H1 (cell line): ENCODE data around the gene TCF19. TPM values are rescaled to one million over a fixed set of nuclear protein-coding genes. Genes with fewer than 3 reads are reported as not detected.

Experiments used
- CTCF ChIA-PET: fragments of 300-600 bp; sonication (Branson Sonifier 250); formaldehyde crosslinking; loops from one replicate; lab custom pipeline; 2021; ENCODE audit not compliant: partially characterized antibody; lab: Charles Lee
- POLR2A ChIA-PET: fragments of 300-600 bp; sonication (Branson Sonifier 250); formaldehyde crosslinking; loops from one replicate; lab custom pipeline; 2021; ENCODE audit warnings: inconsistent platforms; ENCODE audit not compliant: partially characterized antibody; lab: Charles Lee
- DNase-seq, 2 experiments: peaks; one replicate each; pipeline versions ENCODE4 v3.0.0 to v3.0.0-alpha.2; 2010 to 2022; ENCODE audit warnings: low spot score in 2 of 2, low read depth in 1 of 2, mixed read lengths in 1 of 2
- FAIRE-seq: peaks from 2 replicates; lab custom pipeline; 2011; peaks lifted over from hg19 to GRCh38; lab: Jason Lieb, UNC
- H2AFZ ChIP-seq: 2 replicates; pipeline ENCODE4 v1.8.1; 2012; ENCODE audit warnings: low read length, inconsistent platforms
- H2AK5ac ChIP-seq: 2 replicates; pipeline ENCODE4 v1.6.1; 2013; ENCODE audit warnings: low read depth, low read length
- H2BK120ac ChIP-seq: replicated peaks from 2 replicates; pipeline ENCODE3; 2013; ENCODE audit warnings: low read depth, low read length, inconsistent platforms
- H2BK12ac ChIP-seq: 2 replicates; pipeline ENCODE4 v1.6.1; 2013; ENCODE audit warnings: low read depth, low read length
- H2BK15ac ChIP-seq: 2 replicates; pipeline ENCODE4 v1.6.1; 2013; ENCODE audit warnings: low read length
- H2BK20ac ChIP-seq: 2 replicates; pipeline ENCODE4 v1.6.1; 2013; ENCODE audit warnings: low read length
- H2BK5ac ChIP-seq: 2 replicates; pipeline ENCODE4 v1.6.1; 2013; ENCODE audit warnings: low read depth, low read length
- H3K14ac ChIP-seq: 2 replicates; pipeline ENCODE4 v1.6.1; 2013; ENCODE audit warnings: inconsistent platforms; ENCODE audit not compliant: insufficient read length
- H3K18ac ChIP-seq: 2 replicates; pipeline ENCODE4 v1.6.1; 2013; ENCODE audit warnings: low read length; ENCODE audit errors: extremely low read depth
- H3K23ac ChIP-seq: 2 replicates; pipeline ENCODE4 v1.6.1; 2013; ENCODE audit warnings: inconsistent platforms; ENCODE audit not compliant: insufficient read length
- H3K23me2 ChIP-seq: 2 replicates; pipeline ENCODE4 v1.6.1; 2013; ENCODE audit warnings: low read depth, low read length
- H3K27ac ChIP-seq: 2 replicates; pipeline ENCODE4 v1.6.1; 2011; ENCODE audit warnings: low read depth, low read length, inconsistent platforms
- H3K27me3 ChIP-seq, 4 experiments: replicated peaks in 1 of 4; 1 replicate in 1 of 4; 2 replicates in 3 of 4; pipeline versions ENCODE4 v1.6.1 to v1.8.1; 2011 to 2013; ENCODE audit warnings: low read length in 3 of 4, mild to moderate bottlenecking in 3 of 4, inconsistent platforms in 2 of 4, mixed read lengths in 2 of 4, moderate library complexity in 1 of 4; ENCODE audit not compliant: control insufficient read depth in 3 of 4, insufficient read depth in 3 of 4; ENCODE audit errors: extremely low read depth in 1 of 4
- H3K36me3 ChIP-seq, 4 experiments: 2 replicates each; pipeline versions ENCODE4 v1.6.1 to v1.8.1; 2011 to 2013; ENCODE audit warnings: mild to moderate bottlenecking in 4 of 4, low read length in 3 of 4, moderate library complexity in 2 of 4, control low read depth in 1 of 4, inconsistent platforms in 1 of 4; ENCODE audit not compliant: insufficient read depth in 4 of 4, control insufficient read depth in 2 of 4
- H3K4ac ChIP-seq: replicated peaks from 2 replicates; pipeline ENCODE3; 2013; ENCODE audit warnings: low read length, low read depth, mixed read lengths, inconsistent platforms; ENCODE audit not compliant: insufficient read length
- H3K4me1 ChIP-seq, 4 experiments: replicated peaks in 1 of 4; 1 replicate in 1 of 4; 2 replicates in 3 of 4; pipeline versions ENCODE4 v1.6.1 to v1.8.1; 2011 to 2013; ENCODE audit warnings: low read length in 3 of 4, inconsistent platforms in 2 of 4, mixed read lengths in 1 of 4; ENCODE audit not compliant: insufficient read depth in 4 of 4, control insufficient read depth in 3 of 4
- H3K4me2 ChIP-seq, 2 experiments: 2 replicates each; pipeline versions ENCODE4 v1.6.1 to v1.8.1; 2011 to 2013; ENCODE audit warnings: low read depth in 2 of 2, low read length in 2 of 2, control low read depth in 1 of 2, inconsistent platforms in 1 of 2, mild to moderate bottlenecking in 1 of 2; ENCODE audit not compliant: insufficient read depth in 1 of 2
- H3K4me3 ChIP-seq, 4 experiments: fragments of 200-600, 300-600 bp in 1 of 4; sonication (generic), shearing (Covaris generic), sonication (Bioruptor Twin) in 1 of 4; 2 replicates each; pipeline versions ENCODE4 v1.5.1 to v1.8.1; 2011 to 2016; ENCODE audit warnings: low read length in 4 of 4, low read depth in 3 of 4, control low read depth in 2 of 4, inconsistent platforms in 2 of 4, mild to moderate bottlenecking in 2 of 4, mixed read lengths in 1 of 4, moderate library complexity in 1 of 4; ENCODE audit not compliant: insufficient read depth in 2 of 4; ENCODE audit errors: extremely low read depth in 1 of 4
- H3K56ac ChIP-seq: replicated peaks from 2 replicates; pipeline ENCODE3; 2013; ENCODE audit warnings: low read depth, mild to moderate bottlenecking, mixed read lengths, low read length, inconsistent platforms; ENCODE audit not compliant: insufficient read length
- H3K79me1 ChIP-seq: 2 replicates; pipeline ENCODE4 v1.6.1; 2013; ENCODE audit warnings: low read depth, low read length, control low read depth
- H3K79me2 ChIP-seq, 2 experiments: 2 replicates each; pipeline versions ENCODE4 v1.6.1 to v1.8.1; 2012 to 2013; ENCODE audit warnings: low read length in 2 of 2, mild to moderate bottlenecking in 2 of 2, inconsistent platforms in 1 of 2; ENCODE audit not compliant: insufficient read depth in 2 of 2, control insufficient read depth in 1 of 2
- H3K9ac ChIP-seq, 4 experiments: replicated peaks in 1 of 4; 1 replicate in 1 of 4; 2 replicates in 3 of 4; pipeline versions ENCODE4 v1.6.1 to v1.8.1; 2011 to 2013; ENCODE audit warnings: low read depth in 3 of 4, low read length in 3 of 4, control low read depth in 2 of 4, mild to moderate bottlenecking in 2 of 4, moderate library complexity in 2 of 4, inconsistent platforms in 1 of 4; ENCODE audit errors: extremely low read depth in 1 of 4
- H3K9me3 ChIP-seq, 2 experiments: 2 replicates each; pipeline versions ENCODE4 v1.6.1 to v1.8.1; 2012 to 2013; ENCODE audit warnings: mild to moderate bottlenecking in 2 of 2, moderate library complexity in 2 of 2, control low read depth in 1 of 2, inconsistent platforms in 1 of 2, low read depth in 1 of 2, low read length in 1 of 2, mixed read lengths in 1 of 2; ENCODE audit not compliant: insufficient read depth in 2 of 2
- H4K20me1 ChIP-seq, 2 experiments: replicated peaks in 1 of 2; 2 replicates each; pipeline versions ENCODE3 to v1.8.1; 2011 to 2013; ENCODE audit warnings: inconsistent platforms in 2 of 2, low read length in 2 of 2, mild to moderate bottlenecking in 1 of 2; ENCODE audit not compliant: insufficient read depth in 2 of 2, control insufficient read depth in 1 of 2
- H4K5ac ChIP-seq: 2 replicates; pipeline ENCODE4 v1.6.1; 2013; ENCODE audit warnings: low read length, low read depth, mixed read lengths, inconsistent platforms; ENCODE audit not compliant: insufficient read length
- H4K8ac ChIP-seq: 2 replicates; pipeline ENCODE4 v1.8.0; 2013; ENCODE audit warnings: mild to moderate bottlenecking, moderate library complexity, low read length, inconsistent platforms; ENCODE audit not compliant: insufficient read depth; ENCODE audit errors: extremely low read depth
- H4K91ac ChIP-seq: replicated peaks from 2 replicates; pipeline ENCODE3; 2013; ENCODE audit warnings: low read length, mixed read lengths, inconsistent platforms; ENCODE audit not compliant: insufficient read length
- CREB1 ChIP-seq: IDR thresholded peaks from 2 replicates; pipeline ENCODE4 v1.6.1; 2012; ENCODE audit warnings: inconsistent platforms
- EP300 ChIP-seq, 2 experiments: IDR thresholded peaks; 1 replicate in 1 of 2; 2 replicates in 1 of 2; pipeline ENCODE4 v1.6.1; 2011 to 2012; ENCODE audit warnings: low read depth in 2 of 2, low read length in 2 of 2, mild to moderate bottlenecking in 2 of 2, borderline replicate concordance in 1 of 2, inconsistent platforms in 1 of 2, moderate library complexity in 1 of 2
- TAF1 ChIP-seq: IDR thresholded peaks from 2 replicates; pipeline ENCODE4 v1.6.1; 2011; ENCODE audit warnings: mild to moderate bottlenecking, low read depth, low read length
- TCF12 ChIP-seq: IDR thresholded peaks from 2 replicates; pipeline ENCODE4 v1.6.1; 2011; ENCODE audit warnings: low read depth, mild to moderate bottlenecking, low read length
- WGBS, 2 experiments: shearing (Covaris generic) in 1 of 2; methylation state at CpG; one replicate each; pipeline versions ENCODE4 v1.1.6 to v1.1.7; 2013 to 2015; ENCODE audit warnings: low lambda C conversion rate in 2 of 2, mixed read lengths in 2 of 2, inconsistent platforms in 1 of 2, low coverage in 1 of 2, missing lambda C conversion rate in 1 of 2; ENCODE audit not compliant: insufficient replicate concordance in 2 of 2, insufficient coverage in 1 of 2, insufficient read length in 1 of 2; ENCODE audit errors: extremely low coverage in 1 of 2, missing lambda C conversion rate in 1 of 2; 5-methylcytosine and 5-hydroxymethylcytosine counted together
- polyA plus RNA-seq, 7 experiments: library from polyadenylated mRNA; depleted of rRNA in 3 of 7; stranded (reverse) in 5 of 7; unstranded in 2 of 7; fragments of >200 nt in 5 of 7; fragments of 200-250 nt in 2 of 7; gene quantifications; 1 replicate in 5 of 7; 2 replicates in 1 of 7; 4 replicates in 1 of 7; pipeline versions ENCODE4 v1.2.1 to v1.2.3, GENCODE V29; 2011 to 2013; ENCODE audit warnings: missing spikeins in 2 of 7, mixed read lengths in 2 of 7
- total RNA-seq: library from RNA; stranded (reverse); fragmentation: NEBNext Ultra II Directional; extraction: Animal tissue kit (Norgen Biotek cat#: 25700); gene quantifications from 2 replicates; pipeline ENCODE4 v1.2.1, GENCODE V29; 2021

Gene TCF19
- total and polyA plus RNA-seq, 2 of the 8 experiments (the other 6 are each of a cell fraction or from before 2014, with no cell fraction given), result 7.2 to 11.0 TPM

DNA sequence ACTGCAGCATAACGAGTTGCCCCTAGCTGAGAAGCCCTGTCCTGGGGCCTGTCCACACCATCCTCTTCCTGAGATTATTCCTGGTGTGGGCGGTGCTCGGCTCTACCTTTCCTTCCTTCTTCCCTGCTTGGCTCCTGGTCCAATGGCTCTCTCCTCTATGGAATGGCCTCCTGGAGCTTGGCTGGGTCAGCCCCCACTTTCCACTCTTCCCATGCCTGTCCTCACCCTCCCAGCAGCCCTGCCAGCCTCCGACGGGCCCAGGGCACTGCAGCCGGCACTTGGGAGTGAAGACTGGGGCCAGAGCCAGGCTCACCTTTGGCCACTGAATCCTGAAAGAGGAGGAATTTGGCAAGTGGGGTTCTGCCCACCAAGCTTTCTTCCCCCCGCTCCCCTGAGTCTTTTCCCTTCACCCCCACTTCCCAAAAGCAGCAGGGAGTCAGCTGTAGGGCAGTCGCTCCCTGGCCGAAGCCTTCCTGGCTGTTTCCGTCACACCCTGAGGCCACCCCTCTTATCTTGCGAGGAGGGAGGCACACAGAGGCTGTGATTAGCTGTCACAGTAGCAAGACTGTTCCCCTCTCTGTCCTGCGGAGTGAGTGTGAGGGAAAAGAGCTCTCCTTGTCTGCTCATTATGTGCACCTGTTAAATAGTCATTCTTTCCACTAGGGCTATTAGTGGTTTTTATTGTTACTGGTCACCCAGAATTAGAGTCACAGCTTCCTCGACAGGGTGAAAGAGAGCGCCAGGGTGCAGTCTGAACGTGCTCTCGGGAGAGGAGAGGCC, 31.8 kb upstream of the TCF19 start:
- Histone ChIP-seq H2BK120ac (no peak overlapping the region), H2AK5ac (no peak overlapping the region; the same call in 1 of the 2 replicates), H3K4ac (no peak overlapping the region), H3K9me3 (no peaks in the 10 kb centered on the region), H4K8ac (no peak overlapping the region), H3K27me3 (no peaks in the 10 kb centered on the region; a peak in 1 of 7 replicates), H4K20me1 (no peaks in the 10 kb centered on the region), H3K18ac (no peak overlapping the region), H3K4me3 (no peak overlapping the region), H2BK15ac (no peak overlapping the region; the same call in 1 of the 2 replicates), H3K4me1 (peaks cover 0 to 3% (median 1%) of the 10 kb centered on the region in 4 experiments; a peak in 3 of 7 replicates), H3K79me1 (no peaks in the 10 kb centered on the region), H2BK20ac (no peak overlapping the region), H2AFZ (peak overlapping the region; percentile 17; the same call in 1 of the 2 replicates), H2BK12ac (peak overlapping the region; percentile 87; the same call in 1 of the 2 replicates), H3K56ac (no peak overlapping the region), H3K14ac (no peak overlapping the region), H3K27ac (no peak overlapping the region), H3K4me2 (no peak overlapping the region), H3K23ac (no peak overlapping the region), H4K91ac (no peak overlapping the region), H3K9ac (no peak overlapping the region), H4K5ac (no peak overlapping the region), H3K36me3 (no peaks in the 10 kb centered on the region), H3K79me2 (no peaks in the 10 kb centered on the region), H2BK5ac (no peak overlapping the region), H3K23me2 (no peaks in the 10 kb centered on the region)
- POLR2A ChIA-PET, result interaction anchor here (68.5 kb wide), 1 partner anchor 42 kb away, joined by 2251 read pairs; the partner anchor contains the start of genes CCHCR1, POU5F1, PSORS1C2 and TCF19
- TF ChIP-seq CREB1, result no peak
- TF ChIP-seq EP300 (IDR thresholded peaks at IDR 0.05; ENCODE audit: borderline replicate concordance in 1 of 2, low read depth in 2 of 2, low read length in 2 of 2), result no peak
- no peak for TF ChIP-seq TAF1
- no peak for TF ChIP-seq TCF12
- DNase-seq, result no peak
- WGBS, 2 experiments, result 85% methylated on average over 16 of the region's 16 CpGs; no CpG with 5 or more reads in 1 of the 2 experiments
- CTCF ChIA-PET, result interaction anchor here (0.6 to 13.5 kb wide), 23 partner anchors 12 to 431 kb away, joined by 3 to 187 read pairs (median 4); partner anchors contain the start of genes C6orf15, PSORS1C1, PSORS1C2 and SFTA2
- FAIRE-seq, result no peak
